H1 (cell line): ENCODE results near the gene MYH3. TPM values are rescaled to one million over a fixed set of nuclear protein-coding genes. Genes with fewer than 3 reads are reported as not detected.

Experiments used
- CTCF ChIA-PET: fragments of 300-600 bp; sonication (Branson Sonifier 250); formaldehyde crosslinking; loops from one replicate; lab custom pipeline; 2021; ENCODE audit not compliant: partially characterized antibody; lab: Charles Lee
- POLR2A ChIA-PET: fragments of 300-600 bp; sonication (Branson Sonifier 250); formaldehyde crosslinking; loops from one replicate; lab custom pipeline; 2021; ENCODE audit warnings: inconsistent platforms; ENCODE audit not compliant: partially characterized antibody; lab: Charles Lee
- DNase-seq, 2 experiments: peaks; one replicate each; pipeline versions ENCODE4 v3.0.0 to v3.0.0-alpha.2; 2010 to 2022; ENCODE audit warnings: low spot score in 2 of 2, low read depth in 1 of 2, mixed read lengths in 1 of 2
- FAIRE-seq: peaks from 2 replicates; lab custom pipeline; 2011; peaks lifted over from hg19 to GRCh38; lab: Jason Lieb, UNC
- H2AFZ ChIP-seq: 2 replicates; pipeline ENCODE4 v1.8.1; 2012; ENCODE audit warnings: low read length, inconsistent platforms
- H2AK5ac ChIP-seq: 2 replicates; pipeline ENCODE4 v1.6.1; 2013; ENCODE audit warnings: low read depth, low read length
- H2BK120ac ChIP-seq: replicated peaks from 2 replicates; pipeline ENCODE3; 2013; ENCODE audit warnings: low read depth, low read length, inconsistent platforms
- H2BK12ac ChIP-seq: 2 replicates; pipeline ENCODE4 v1.6.1; 2013; ENCODE audit warnings: low read depth, low read length
- H2BK15ac ChIP-seq: 2 replicates; pipeline ENCODE4 v1.6.1; 2013; ENCODE audit warnings: low read length
- H2BK20ac ChIP-seq: 2 replicates; pipeline ENCODE4 v1.6.1; 2013; ENCODE audit warnings: low read length
- H2BK5ac ChIP-seq: 2 replicates; pipeline ENCODE4 v1.6.1; 2013; ENCODE audit warnings: low read depth, low read length
- H3K14ac ChIP-seq: 2 replicates; pipeline ENCODE4 v1.6.1; 2013; ENCODE audit warnings: inconsistent platforms; ENCODE audit not compliant: insufficient read length
- H3K18ac ChIP-seq: 2 replicates; pipeline ENCODE4 v1.6.1; 2013; ENCODE audit warnings: low read length; ENCODE audit errors: extremely low read depth
- H3K23ac ChIP-seq: 2 replicates; pipeline ENCODE4 v1.6.1; 2013; ENCODE audit warnings: inconsistent platforms; ENCODE audit not compliant: insufficient read length
- H3K23me2 ChIP-seq: 2 replicates; pipeline ENCODE4 v1.6.1; 2013; ENCODE audit warnings: low read depth, low read length
- H3K27ac ChIP-seq: 2 replicates; pipeline ENCODE4 v1.6.1; 2011; ENCODE audit warnings: low read depth, low read length, inconsistent platforms
- H3K27me3 ChIP-seq, 4 experiments: replicated peaks in 1 of 4; 1 replicate in 1 of 4; 2 replicates in 3 of 4; pipeline versions ENCODE4 v1.6.1 to v1.8.1; 2011 to 2013; ENCODE audit warnings: low read length in 3 of 4, mild to moderate bottlenecking in 3 of 4, inconsistent platforms in 2 of 4, mixed read lengths in 2 of 4, moderate library complexity in 1 of 4; ENCODE audit not compliant: control insufficient read depth in 3 of 4, insufficient read depth in 3 of 4; ENCODE audit errors: extremely low read depth in 1 of 4
- H3K36me3 ChIP-seq, 4 experiments: 2 replicates each; pipeline versions ENCODE4 v1.6.1 to v1.8.1; 2011 to 2013; ENCODE audit warnings: mild to moderate bottlenecking in 4 of 4, low read length in 3 of 4, moderate library complexity in 2 of 4, control low read depth in 1 of 4, inconsistent platforms in 1 of 4; ENCODE audit not compliant: insufficient read depth in 4 of 4, control insufficient read depth in 2 of 4
- H3K4ac ChIP-seq: replicated peaks from 2 replicates; pipeline ENCODE3; 2013; ENCODE audit warnings: low read length, low read depth, mixed read lengths, inconsistent platforms; ENCODE audit not compliant: insufficient read length
- H3K4me1 ChIP-seq, 4 experiments: replicated peaks in 1 of 4; 1 replicate in 1 of 4; 2 replicates in 3 of 4; pipeline versions ENCODE4 v1.6.1 to v1.8.1; 2011 to 2013; ENCODE audit warnings: low read length in 3 of 4, inconsistent platforms in 2 of 4, mixed read lengths in 1 of 4; ENCODE audit not compliant: insufficient read depth in 4 of 4, control insufficient read depth in 3 of 4
- H3K4me2 ChIP-seq, 2 experiments: 2 replicates each; pipeline versions ENCODE4 v1.6.1 to v1.8.1; 2011 to 2013; ENCODE audit warnings: low read depth in 2 of 2, low read length in 2 of 2, control low read depth in 1 of 2, inconsistent platforms in 1 of 2, mild to moderate bottlenecking in 1 of 2; ENCODE audit not compliant: insufficient read depth in 1 of 2
- H3K4me3 ChIP-seq, 4 experiments: fragments of 200-600, 300-600 bp in 1 of 4; sonication (generic), shearing (Covaris generic), sonication (Bioruptor Twin) in 1 of 4; 2 replicates each; pipeline versions ENCODE4 v1.5.1 to v1.8.1; 2011 to 2016; ENCODE audit warnings: low read length in 4 of 4, low read depth in 3 of 4, control low read depth in 2 of 4, inconsistent platforms in 2 of 4, mild to moderate bottlenecking in 2 of 4, mixed read lengths in 1 of 4, moderate library complexity in 1 of 4; ENCODE audit not compliant: insufficient read depth in 2 of 4; ENCODE audit errors: extremely low read depth in 1 of 4
- H3K56ac ChIP-seq: replicated peaks from 2 replicates; pipeline ENCODE3; 2013; ENCODE audit warnings: low read depth, mild to moderate bottlenecking, mixed read lengths, low read length, inconsistent platforms; ENCODE audit not compliant: insufficient read length
- H3K79me1 ChIP-seq: 2 replicates; pipeline ENCODE4 v1.6.1; 2013; ENCODE audit warnings: low read depth, low read length, control low read depth
- H3K79me2 ChIP-seq, 2 experiments: 2 replicates each; pipeline versions ENCODE4 v1.6.1 to v1.8.1; 2012 to 2013; ENCODE audit warnings: low read length in 2 of 2, mild to moderate bottlenecking in 2 of 2, inconsistent platforms in 1 of 2; ENCODE audit not compliant: insufficient read depth in 2 of 2, control insufficient read depth in 1 of 2
- H3K9ac ChIP-seq, 4 experiments: replicated peaks in 1 of 4; 1 replicate in 1 of 4; 2 replicates in 3 of 4; pipeline versions ENCODE4 v1.6.1 to v1.8.1; 2011 to 2013; ENCODE audit warnings: low read depth in 3 of 4, low read length in 3 of 4, control low read depth in 2 of 4, mild to moderate bottlenecking in 2 of 4, moderate library complexity in 2 of 4, inconsistent platforms in 1 of 4; ENCODE audit errors: extremely low read depth in 1 of 4
- H3K9me3 ChIP-seq, 2 experiments: 2 replicates each; pipeline versions ENCODE4 v1.6.1 to v1.8.1; 2012 to 2013; ENCODE audit warnings: mild to moderate bottlenecking in 2 of 2, moderate library complexity in 2 of 2, control low read depth in 1 of 2, inconsistent platforms in 1 of 2, low read depth in 1 of 2, low read length in 1 of 2, mixed read lengths in 1 of 2; ENCODE audit not compliant: insufficient read depth in 2 of 2
- H4K20me1 ChIP-seq, 2 experiments: replicated peaks in 1 of 2; 2 replicates each; pipeline versions ENCODE3 to v1.8.1; 2011 to 2013; ENCODE audit warnings: inconsistent platforms in 2 of 2, low read length in 2 of 2, mild to moderate bottlenecking in 1 of 2; ENCODE audit not compliant: insufficient read depth in 2 of 2, control insufficient read depth in 1 of 2
- H4K5ac ChIP-seq: 2 replicates; pipeline ENCODE4 v1.6.1; 2013; ENCODE audit warnings: low read length, low read depth, mixed read lengths, inconsistent platforms; ENCODE audit not compliant: insufficient read length
- H4K8ac ChIP-seq: 2 replicates; pipeline ENCODE4 v1.8.0; 2013; ENCODE audit warnings: mild to moderate bottlenecking, moderate library complexity, low read length, inconsistent platforms; ENCODE audit not compliant: insufficient read depth; ENCODE audit errors: extremely low read depth
- H4K91ac ChIP-seq: replicated peaks from 2 replicates; pipeline ENCODE3; 2013; ENCODE audit warnings: low read length, mixed read lengths, inconsistent platforms; ENCODE audit not compliant: insufficient read length
- BCL11A ChIP-seq, 2 experiments: IDR thresholded peaks; one replicate each; pipeline ENCODE4 v1.6.1; 2011; ENCODE audit warnings: low read depth in 2 of 2, low read length in 2 of 2, mild to moderate bottlenecking in 2 of 2
- CHD1 ChIP-seq: IDR thresholded peaks from 2 replicates; pipeline ENCODE4 v1.6.1; 2012; ENCODE audit warnings: low read depth, low read length, improper control_type of control experiment
- CHD2 ChIP-seq: IDR thresholded peaks from 2 replicates; pipeline ENCODE4 v1.6.1; 2012; ENCODE audit warnings: low read length, improper control_type of control experiment
- CTBP2 ChIP-seq: IDR thresholded peaks from 2 replicates; pipeline ENCODE4 v1.7.0; 2011; ENCODE audit warnings: borderline replicate concordance, mild to moderate bottlenecking, moderate library complexity, mixed read lengths, low read length; ENCODE audit not compliant: insufficient read depth, insufficient read length
- KDM1A ChIP-seq: fragments of 200-600, 300-600 bp; sonication (generic); IDR thresholded peaks from 2 replicates; pipeline ENCODE4 v1.7.1; 2016; ENCODE audit warnings: mild to moderate bottlenecking, low read length, borderline replicate concordance
- PHF8 ChIP-seq: fragments of 200-600 bp; sonication (generic); conservative IDR thresholded peaks from 2 replicates; pipeline ENCODE4 v1.7.1; 2012; ENCODE audit warnings: low read depth, mild to moderate bottlenecking, inconsistent platforms, low read length, moderate library complexity
- POLR2AphosphoS5 ChIP-seq: IDR thresholded peaks from 2 replicates; pipeline ENCODE4 v1.6.1; 2011; ENCODE audit warnings: low read depth, low read length
- RAD21 ChIP-seq, 2 experiments: IDR thresholded peaks in 1 of 2; conservative IDR thresholded peaks in 1 of 2; 2 replicates each; pipeline ENCODE4 v1.6.1; 2011; ENCODE audit warnings: low read depth in 2 of 2, low read length in 2 of 2, improper control_type of control experiment in 1 of 2, inconsistent platforms in 1 of 2, mild to moderate bottlenecking in 1 of 2, moderate library complexity in 1 of 2
- RBBP5 ChIP-seq: IDR thresholded peaks from 2 replicates; pipeline ENCODE4 v1.7.1; 2012; ENCODE audit warnings: low read depth, mild to moderate bottlenecking, inconsistent platforms, low read length, moderate library complexity, borderline replicate concordance
- RFX5 ChIP-seq: IDR thresholded peaks from 2 replicates; pipeline ENCODE4 v1.6.1; 2011; ENCODE audit warnings: low read depth, low read length, improper control_type of control experiment, borderline replicate concordance
- SP2 ChIP-seq: IDR thresholded peaks from 2 replicates; pipeline ENCODE4 v1.6.1; 2012; ENCODE audit warnings: mild to moderate bottlenecking, low read length, inconsistent platforms
- ZNF274 ChIP-seq: IDR thresholded peaks from 2 replicates; pipeline ENCODE4 v1.7.0; 2012; ENCODE audit warnings: low read length, borderline replicate concordance; ENCODE audit errors: extremely low read depth
- WGBS, 2 experiments: shearing (Covaris generic) in 1 of 2; methylation state at CpG; one replicate each; pipeline versions ENCODE4 v1.1.6 to v1.1.7; 2013 to 2015; ENCODE audit warnings: low lambda C conversion rate in 2 of 2, mixed read lengths in 2 of 2, inconsistent platforms in 1 of 2, low coverage in 1 of 2, missing lambda C conversion rate in 1 of 2; ENCODE audit not compliant: insufficient replicate concordance in 2 of 2, insufficient coverage in 1 of 2, insufficient read length in 1 of 2; ENCODE audit errors: extremely low coverage in 1 of 2, missing lambda C conversion rate in 1 of 2; 5-methylcytosine and 5-hydroxymethylcytosine counted together
- polyA plus RNA-seq, 7 experiments: library from polyadenylated mRNA; depleted of rRNA in 3 of 7; stranded (reverse) in 5 of 7; unstranded in 2 of 7; fragments of >200 nt in 5 of 7; fragments of 200-250 nt in 2 of 7; gene quantifications; 1 replicate in 5 of 7; 2 replicates in 1 of 7; 4 replicates in 1 of 7; pipeline versions ENCODE4 v1.2.1 to v1.2.3, GENCODE V29; 2011 to 2013; ENCODE audit warnings: missing spikeins in 2 of 7, mixed read lengths in 2 of 7
- total RNA-seq: library from RNA; stranded (reverse); fragmentation: NEBNext Ultra II Directional; extraction: Animal tissue kit (Norgen Biotek cat#: 25700); gene quantifications from 2 replicates; pipeline ENCODE4 v1.2.1, GENCODE V29; 2021
- TF ChIP-seq, protein P1 (sequence below): IDR thresholded peaks from 2 replicates; pipeline ENCODE4 v1.6.1; 2012; ENCODE audit warnings: inconsistent platforms

MYH3 gene
- total and polyA plus RNA-seq, 2 of the 8 experiments (the other 6 are each of a cell fraction or from before 2014, with no cell fraction given), result 0.65 to 1.8 TPM

DNA sequence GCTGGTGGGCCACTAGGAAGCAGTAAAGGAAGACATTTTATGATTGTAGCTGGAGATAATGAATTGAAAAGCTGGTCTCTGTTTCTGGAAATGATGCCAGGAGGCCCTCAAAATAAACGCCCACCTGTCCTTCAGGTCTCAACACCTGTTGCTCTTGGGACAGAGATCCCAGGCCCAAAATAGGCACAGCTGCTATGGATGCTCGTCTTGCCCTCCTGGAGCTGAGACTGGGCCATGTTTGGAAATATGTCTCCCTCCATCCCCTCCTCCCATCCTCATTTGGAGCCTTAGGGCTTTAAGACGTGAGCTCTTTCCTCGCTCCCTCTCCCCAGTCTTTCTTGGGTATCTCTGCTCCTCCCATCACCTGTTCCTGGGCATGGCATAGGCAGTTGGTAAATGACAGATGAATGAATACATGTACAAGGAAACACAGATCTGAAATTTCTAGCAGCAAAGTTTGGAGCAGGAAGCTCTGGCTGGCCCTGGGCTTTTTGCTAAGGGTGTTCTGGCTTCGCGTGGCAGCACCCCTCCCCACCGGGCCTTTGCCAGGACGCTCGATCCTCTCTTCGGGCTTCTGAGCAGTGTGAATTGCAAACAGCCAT, 33.3 kb downstream of the MYH3 start:
- Histone ChIP-seq H3K18ac (no peak overlapping the region), H2AK5ac (no peak overlapping the region), H2BK5ac (no peak overlapping the region), H3K9me3 (no peaks in the 10 kb centered on the region), H3K56ac (no peak overlapping the region), H2BK12ac (no peak overlapping the region), H3K23me2 (peaks cover 1% of the 10 kb centered on the region; the same call in 1 of the 2 replicates), H3K79me1 (no peaks in the 10 kb centered on the region), H3K23ac (no peak overlapping the region), H2BK20ac (no peak overlapping the region), H4K20me1 (no peaks in the 10 kb centered on the region), H2BK15ac (no peak overlapping the region), H2BK120ac (no peak overlapping the region)
- POLR2A ChIA-PET, result no interaction called here
- WGBS, 2 experiments, result 83% methylated on average over 10 of the region's 10 CpGs; no CpG with 5 or more reads in 1 of the 2 experiments
- TF ChIP-seq CHD2 (no peak), KDM1A (no peak), PHF8 (no peak), RBBP5 (no peak), BCL11A (IDR thresholded peaks at IDR 0.05; ENCODE audit: low read depth in 2 of 2, low read length in 2 of 2) (no peak), ZNF274 (no peak), CTBP2 (no peak), RFX5 (no peak), CHD1 (no peak), SP2 (no peak), POLR2AphosphoS5 (no peak), RAD21 (IDR thresholded peaks at IDR 0.05 in 1 of 2, conservative IDR thresholded peaks at IDR 0.05 in 1 of 2; ENCODE audit: low read depth in 2 of 2, low read length in 2 of 2) (no peak)
- TF ChIP-seq, protein P1, sequence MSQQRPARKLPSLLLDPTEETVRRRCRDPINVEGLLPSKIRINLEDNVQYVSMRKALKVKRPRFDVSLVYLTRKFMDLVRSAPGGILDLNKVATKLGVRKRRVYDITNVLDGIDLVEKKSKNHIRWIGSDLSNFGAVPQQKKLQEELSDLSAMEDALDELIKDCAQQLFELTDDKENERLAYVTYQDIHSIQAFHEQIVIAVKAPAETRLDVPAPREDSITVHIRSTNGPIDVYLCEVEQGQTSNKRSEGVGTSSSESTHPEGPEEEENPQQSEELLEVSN, result no peak
- TF ChIP-seq, all 59 proteins: peak for 0
- no peak overlapping the region for H3K4ac ChIP-seq
- no peak overlapping the region; the same call in 1 of the 2 replicates for H2AFZ ChIP-seq
- H3K36me3 ChIP-seq, result no peaks in the 10 kb centered on the region
- CTCF ChIA-PET, result interaction anchor here (0.7 to 21.3 kb wide), 5 partner anchors 7 to 304 kb away, joined by 3 to 323 read pairs (median 4); no protein-coding TSS in a partner anchor
- FAIRE-seq, result no peak
- no peak overlapping the region for H3K4me2 ChIP-seq
- H3K27me3 ChIP-seq, result no peaks in the 10 kb centered on the region
- no peak overlapping the region for H3K9ac ChIP-seq
- H3K27ac ChIP-seq, result no peak overlapping the region
- no peaks in the 10 kb centered on the region for H3K79me2 ChIP-seq
- no peak overlapping the region for H4K8ac ChIP-seq
- no peak overlapping the region for H3K4me3 ChIP-seq
- no peak overlapping the region for H4K91ac ChIP-seq
- no peaks in the 10 kb centered on the region for H3K4me1 ChIP-seq
- no peak overlapping the region for H4K5ac ChIP-seq
- DNase-seq, result no peak
- H3K14ac ChIP-seq, result no peak overlapping the region
